IMR-90 (cell line): Measurements from ENCODE around the gene SEC24B. TPM values are rescaled to one million over a fixed set of nuclear protein-coding genes. Genes with fewer than 3 reads are reported as not detected.

Experiments used
- ATAC-seq: fragments of 200-7000 bp; cut with Tn5 transposase; 2 replicates; pipeline ENCODE4 v1.9.1; 2020; ENCODE audit warnings: low read depth, mild to moderate bottlenecking, moderate library complexity
- BruUV-seq: library from RNA; stranded (reverse); fragments of 400-500 nt; replicated peaks from 2 replicates; lab custom pipeline; 2021; lab: Mats Ljungman, UMichigan
- CTCF ChIA-PET: fragments of 300-600 bp; formaldehyde crosslinking; extraction: SDS; loops from one replicate; lab custom pipeline; 2021; ENCODE audit warnings: antibody characterized with exemption; lab: Yijun Ruan, JAX
- POLR2A ChIA-PET: fragments of 300-600 bp; sonication (Branson Sonifier 250); formaldehyde crosslinking; loops from one replicate; lab custom pipeline; 2022; ENCODE audit warnings: antibody characterized with exemption; ENCODE audit not compliant: unreplicated experiment; lab: Charles Lee
- DNase-seq: peaks from one replicate; pipeline ENCODE4 v3.0.0; 2013
- H2AFZ ChIP-seq: replicated peaks from 2 replicates; pipeline ENCODE3; 2013; ENCODE audit warnings: low read length, mild to moderate bottlenecking; ENCODE audit not compliant: poor library complexity
- H2AK5ac ChIP-seq: 2 replicates; pipeline ENCODE4 v1.6.1; 2013; ENCODE audit warnings: low read depth, low read length, inconsistent platforms
- H2AK9ac ChIP-seq: replicated peaks from 2 replicates; pipeline ENCODE3; 2013; ENCODE audit warnings: mild to moderate bottlenecking, low read depth, low read length, moderate library complexity; ENCODE audit not compliant: poor library complexity
- H2BK120ac ChIP-seq: 2 replicates; pipeline ENCODE4 v1.6.1; 2013; ENCODE audit warnings: low read depth, low read length, inconsistent platforms
- H2BK15ac ChIP-seq: 3 replicates; pipeline ENCODE4 v1.6.1; 2013; ENCODE audit warnings: low read depth, low read length, inconsistent platforms
- H2BK20ac ChIP-seq: 2 replicates; pipeline ENCODE4 v1.6.1; 2013; ENCODE audit warnings: low read depth, mild to moderate bottlenecking, inconsistent platforms, low read length, moderate library complexity
- H2BK5ac ChIP-seq: 2 replicates; pipeline ENCODE4 v1.6.1; 2013; ENCODE audit warnings: mild to moderate bottlenecking, low read depth, low read length, inconsistent platforms; ENCODE audit not compliant: poor library complexity, severe bottlenecking
- H3K14ac ChIP-seq: replicated peaks from 2 replicates; pipeline ENCODE4 v1.6.1; 2013; ENCODE audit warnings: low read depth, low read length, inconsistent platforms
- H3K18ac ChIP-seq: 2 replicates; pipeline ENCODE4 v1.6.1; 2013; ENCODE audit warnings: low read depth, low read length, control low read depth
- H3K23ac ChIP-seq: 2 replicates; pipeline ENCODE4 v1.6.1; 2013; ENCODE audit warnings: low read depth, low read length, inconsistent platforms
- H3K27ac ChIP-seq: 2 replicates; pipeline ENCODE4 v1.5.1; 2013; ENCODE audit warnings: mild to moderate bottlenecking, control low read depth, low read length; ENCODE audit not compliant: insufficient read depth
- H3K27me3 ChIP-seq: 2 replicates; pipeline ENCODE4 v1.6.1; 2013; ENCODE audit warnings: low read length; ENCODE audit not compliant: control insufficient read depth, insufficient read depth
- H3K36me3 ChIP-seq: 2 replicates; pipeline ENCODE4 v1.6.1; 2013; ENCODE audit warnings: low read length, mixed read lengths; ENCODE audit not compliant: control insufficient read depth, insufficient read depth
- H3K4ac ChIP-seq: 2 replicates; pipeline ENCODE4 v1.6.1; 2013; ENCODE audit warnings: low read depth, low read length, inconsistent platforms
- H3K4me1 ChIP-seq: 2 replicates; pipeline ENCODE4 v1.6.1; 2013; ENCODE audit warnings: low read length, mixed read lengths; ENCODE audit not compliant: control insufficient read depth, insufficient read depth
- H3K4me2 ChIP-seq: 2 replicates; pipeline ENCODE4 v1.6.1; 2013; ENCODE audit warnings: low read depth, mild to moderate bottlenecking, control low read depth, low read length, moderate library complexity
- H3K4me3 ChIP-seq: 2 replicates; pipeline ENCODE4 v1.5.1; 2013; ENCODE audit warnings: low read depth, mild to moderate bottlenecking, control low read depth, low read length, moderate library complexity; ENCODE audit not compliant: insufficient read depth
- H3K56ac ChIP-seq: 2 replicates; pipeline ENCODE4 v1.6.1; 2013; ENCODE audit warnings: low read length, inconsistent platforms; ENCODE audit not compliant: insufficient read depth; ENCODE audit errors: extremely low read depth
- H3K79me1 ChIP-seq, 2 experiments: 2 replicates each; pipeline ENCODE4 v1.6.1; 2013; ENCODE audit warnings: low read length in 2 of 2, inconsistent platforms in 1 of 2, low read depth in 1 of 2
- H3K9ac ChIP-seq: 2 replicates; pipeline ENCODE4 v1.6.1; 2013; ENCODE audit warnings: low read depth, low read length, control low read depth
- H3K9me1 ChIP-seq: 2 replicates; pipeline ENCODE4 v1.6.1; 2013; ENCODE audit warnings: low read length, inconsistent platforms; ENCODE audit not compliant: insufficient read depth
- H3K9me3 ChIP-seq: 2 replicates; pipeline ENCODE4 v1.6.1; 2013; ENCODE audit warnings: low read length; ENCODE audit not compliant: control insufficient read depth, insufficient read depth
- H4K20me1 ChIP-seq: 2 replicates; pipeline ENCODE4 v1.6.1; 2013; ENCODE audit warnings: low read length, inconsistent platforms; ENCODE audit not compliant: insufficient read depth
- H4K5ac ChIP-seq: 2 replicates; pipeline ENCODE4 v1.6.1; 2013; ENCODE audit warnings: mild to moderate bottlenecking, low read depth, low read length, control low read depth
- H4K8ac ChIP-seq, 2 experiments: 2 replicates each; pipeline ENCODE4 v1.6.1; 2013; ENCODE audit warnings: low read depth in 2 of 2, low read length in 2 of 2, control low read depth in 1 of 2, inconsistent platforms in 1 of 2
- H4K91ac ChIP-seq: 2 replicates; pipeline ENCODE4 v1.6.1; 2013; ENCODE audit warnings: low read depth, low read length, inconsistent platforms; ENCODE audit not compliant: insufficient read depth
- CEBPB ChIP-seq: IDR thresholded peaks from 2 replicates; pipeline ENCODE4 v1.6.1; 2012; ENCODE audit warnings: low read depth, low read length, improper control_type of control experiment
- CHD1 ChIP-seq: IDR thresholded peaks from 2 replicates; pipeline ENCODE4 v1.6.1; 2012; ENCODE audit warnings: low read depth, low read length, improper control_type of control experiment
- CTCF ChIP-seq: conservative IDR thresholded peaks from 2 replicates; pipeline ENCODE4 v1.5.1; 2012; ENCODE audit warnings: mild to moderate bottlenecking, low read depth, low read length, improper control_type of control experiment
- FOS ChIP-seq: fragments of 150-350 bp; IDR thresholded peaks from 2 replicates; pipeline ENCODE4 v1.6.1; 2016; ENCODE audit warnings: low read depth, low read length
- MAFK ChIP-seq: IDR thresholded peaks from 2 replicates; pipeline ENCODE4 v1.6.1; 2012; ENCODE audit warnings: low read depth, low read length, improper control_type of control experiment
- MAZ ChIP-seq: IDR thresholded peaks from 2 replicates; pipeline ENCODE4 v1.6.1; 2012; ENCODE audit warnings: low read depth, mild to moderate bottlenecking, low read length, improper control_type of control experiment, moderate library complexity, borderline replicate concordance
- POLR2A ChIP-seq: IDR thresholded peaks from 2 replicates; pipeline ENCODE4 v1.6.1; 2012; ENCODE audit warnings: mild to moderate bottlenecking, low read depth, low read length
- RAD21 ChIP-seq: IDR thresholded peaks from 2 replicates; pipeline ENCODE4 v1.6.1; 2012; ENCODE audit warnings: low read length, improper control_type of control experiment
- RCOR1 ChIP-seq: IDR thresholded peaks from 2 replicates; pipeline ENCODE4 v1.6.1; 2012; ENCODE audit warnings: mild to moderate bottlenecking, low read length, improper control_type of control experiment; ENCODE audit not compliant: insufficient replicate concordance
- USF2 ChIP-seq: fragments of 150-350 bp; IDR thresholded peaks from 2 replicates; pipeline ENCODE4 v1.6.1; 2017; ENCODE audit warnings: mild to moderate bottlenecking, antibody characterized with exemption, low read length, low read depth
- dilution Hi-C: fragments of 300-500 bp; cut with HindIII; formaldehyde crosslinking; loops from one replicate; pipeline ENCODE4 v1.14.3; 2018; ENCODE audit warnings: low sequenced_read_pairs; ENCODE audit not compliant: unreplicated experiment
- in situ Hi-C: fragments of 300-500 bp; cut with MboI; formaldehyde crosslinking; loops from 3 replicates; pipeline ENCODE4 v1.14.3; 2019; ENCODE audit warnings: low sequenced_read_pairs, inconsistent platforms, mixed read lengths
- intact Hi-C: fragments of 100-400 bp; cut with micrococcal nuclease; formaldehyde crosslinking; loops from 2 replicates; pipeline ENCODE4 v1.10.0; 2022
- polyA plus RNA-seq, 3 experiments: library from polyadenylated mRNA; depleted of rRNA; stranded (reverse); fragments of >200 nt; gene quantifications; 2 replicates each; pipeline ENCODE4 v1.2.3, GENCODE V29; 2012; ENCODE audit warnings: low replicate concordance in 1 of 3
- total RNA-seq: library from RNA; depleted of rRNA; stranded (reverse); fragments of >200 nt; gene quantifications from 2 replicates; pipeline ENCODE4 v1.2.3, GENCODE V29; 2012

SEC24B gene
- total and polyA plus RNA-seq, 2 of the 4 experiments (the other 2 are of a cell fraction): 19.0 to 27.4 TPM

GRCh38 chr4:109390115-109390768 lies 43.4 kb upstream of the SEC24B start:
- no peaks in the 10 kb centered on the region for H3K4me1 ChIP-seq

More at GRCh38 chr4:109390115-109390768, 43.4 kb upstream of the SEC24B start:
- no peak overlapping the region for H4K5ac ChIP-seq
- no peak overlapping the region for H3K27ac ChIP-seq
- no peaks in the 10 kb centered on the region for H3K9me3 ChIP-seq
- H2AFZ ChIP-seq: no peak overlapping the region
- H3K79me1 ChIP-seq: no peaks in the 10 kb centered on the region
- no peak overlapping the region for H3K18ac ChIP-seq
- H3K9me1 ChIP-seq: no peaks in the 10 kb centered on the region
- CTCF ChIA-PET: interaction anchor here (1.1 kb wide), 1 partner anchor 557 kb away, joined by 4 read pairs; no protein-coding TSS in a partner anchor
- BruUV-seq: no TSS peak
- intact Hi-C loops: no loop called here
- H4K20me1 ChIP-seq: no peaks in the 10 kb centered on the region
- no peak overlapping the region for H2BK5ac ChIP-seq
- dilution Hi-C loops: no loop called here
- H3K4ac ChIP-seq: no peak overlapping the region
- no peak overlapping the region for H2BK20ac ChIP-seq
- no peak overlapping the region for H3K23ac ChIP-seq
- no peak overlapping the region for H3K4me2 ChIP-seq
- no peak overlapping the region for H2AK9ac ChIP-seq
- no peak for DNase-seq
- H3K56ac ChIP-seq: no peak overlapping the region
- H3K4me3 ChIP-seq: no peak overlapping the region
- H3K14ac ChIP-seq: no peak overlapping the region
- H4K91ac ChIP-seq: no peak overlapping the region
- peaks cover 3% of the 10 kb centered on the region for H3K27me3 ChIP-seq
- no peaks in the 10 kb centered on the region for H3K36me3 ChIP-seq
- no peak overlapping the region for H2BK120ac ChIP-seq
- no peak overlapping the region for H2AK5ac ChIP-seq
- TF ChIP-seq FOS (no peak), CTCF (no peak), CEBPB (no peak), RCOR1 (no peak), USF2 (no peak), MAZ (no peak), CHD1 (no peak), RAD21 (no peak), MAFK (no peak), POLR2A (no peak)
- POLR2A ChIA-PET: no interaction called here
- H3K9ac ChIP-seq: no peak overlapping the region
- no peak for ATAC-seq
- in situ Hi-C loops: no loop called here
- H2BK15ac ChIP-seq: no peak overlapping the region
- no peak overlapping the region for H4K8ac ChIP-seq
